ENCODE results near the gene CDC42BPB.

CDC42BPB gene

GRCh38 chr14:103023881-103024473 is 33.4 kb downstream of the CDC42BPB start:
- no peak for TF ChIP-seq CTCF (conservative IDR thresholded peaks at IDR 0.05)
- H3K27ac ChIP-seq: peak overlapping the region; percentile 89; the same call in 1 of the 2 replicates

GRCh38 chr14:103022685-103023044 is 34.7 kb downstream of the CDC42BPB start:
- peak overlapping the region; percentile 3; the same call in 1 of the 2 replicates for H3K27ac ChIP-seq
- TF ChIP-seq CTCF (conservative IDR thresholded peaks at IDR 0.05): no peak

- no peak overlapping the region; the same call in 1 of the 2 replicates for H3K27ac ChIP-seq
- no peak for TF ChIP-seq CTCF (conservative IDR thresholded peaks at IDR 0.05)
Observed at GRCh38 chr14:103022002-103022684, 35.2 kb downstream of the CDC42BPB start.

GRCh38 chr14:103021684-103022001 is 35.7 kb downstream of the CDC42BPB start:
- no peak for TF ChIP-seq CTCF (conservative IDR thresholded peaks at IDR 0.05)

DNA sequence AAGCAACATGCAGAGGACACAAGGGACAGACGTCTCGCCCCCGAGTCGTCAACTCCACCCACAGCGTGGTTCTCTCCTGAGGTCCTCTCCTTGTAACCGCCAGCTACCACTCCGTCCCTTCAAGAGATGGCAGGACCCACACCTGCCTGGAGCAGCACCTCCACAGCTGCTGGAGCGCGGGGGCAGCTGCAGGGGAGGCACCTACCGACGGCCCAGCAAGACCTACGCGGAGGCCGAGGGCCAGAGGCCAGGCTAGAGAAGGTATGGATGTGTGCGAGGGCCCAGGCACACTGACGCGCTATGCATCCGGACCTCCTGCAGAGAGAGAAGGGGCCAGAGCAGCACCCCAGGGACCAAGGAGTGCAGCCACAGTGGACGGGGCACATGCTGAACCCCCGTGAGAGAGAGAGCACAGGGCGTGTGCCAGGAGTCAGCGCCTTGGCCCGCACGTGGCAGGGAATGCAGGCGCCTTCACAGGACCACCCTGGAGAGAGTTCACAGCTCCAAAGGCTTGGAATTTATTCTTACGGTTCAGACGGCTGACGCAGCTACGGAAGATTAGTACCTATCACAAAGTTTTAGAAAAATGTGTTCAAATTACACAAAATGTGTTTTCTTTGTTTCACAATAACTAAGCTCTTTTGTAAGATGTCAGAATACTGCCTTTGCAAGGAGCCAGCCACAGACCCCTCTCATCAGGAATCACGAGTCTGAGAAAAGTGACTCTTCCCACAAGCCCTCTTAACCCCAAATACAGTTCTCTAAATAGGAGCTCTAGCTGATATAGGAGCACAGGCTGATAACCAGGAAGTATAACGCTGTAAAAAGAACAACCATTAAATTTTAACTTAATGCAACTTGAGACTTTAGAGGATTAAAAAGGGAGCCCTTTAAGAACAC is 36.8 kb downstream of the CDC42BPB start:
- H3K27ac ChIP-seq: peak overlapping the region; percentile 20; the same call in 1 of the 2 replicates
- no peak for TF ChIP-seq CTCF (conservative IDR thresholded peaks at IDR 0.05)

More at GRCh38 chr14:103021684-103022001, 35.7 kb downstream of the CDC42BPB start:
- H3K27ac ChIP-seq: no peak overlapping the region; the same call in 1 of the 2 replicates

DNA sequence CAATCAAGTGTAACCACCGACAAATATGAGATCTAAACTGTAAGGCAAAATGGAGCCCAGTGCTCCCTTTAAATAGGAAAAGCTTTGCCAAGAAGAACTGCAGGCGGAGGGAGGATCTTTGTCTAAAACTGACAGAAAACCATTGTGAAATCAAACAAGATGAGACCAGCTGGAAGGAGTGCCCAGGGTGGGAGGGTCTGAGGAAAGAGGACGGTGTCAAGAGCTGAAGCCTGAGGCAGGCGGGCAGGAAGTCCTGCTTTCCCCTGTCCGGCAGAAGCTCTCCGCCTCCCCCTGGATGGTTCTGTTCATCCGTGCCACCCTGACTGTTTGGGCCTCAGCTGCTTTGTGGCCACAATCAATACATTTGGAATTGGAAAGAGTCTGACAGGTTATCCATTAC is 37.5 kb downstream of the CDC42BPB start:
- TF ChIP-seq CTCF (conservative IDR thresholded peaks at IDR 0.05): no peak
- no peak overlapping the region for H3K27ac ChIP-seq

- no peak overlapping the region for H3K27ac ChIP-seq
- no peak for TF ChIP-seq CTCF (conservative IDR thresholded peaks at IDR 0.05)
Observed at GRCh38 chr14:103019236-103019635, 38.1 kb downstream of the CDC42BPB start.
